ENCODE results near the gene DDX52. TPM values are rescaled to one million over a fixed set of nuclear protein-coding genes. Genes with fewer than 3 reads are reported as not detected.

The DDX52 gene
- total and polyA plus RNA-seq, 9 of the 15 experiments (the other 6 are each of a cell fraction or from before 2014, with no cell fraction given) = 19.1 to 50.5 (median 34.8) TPM

- TF ChIP-seq, protein P1, sequence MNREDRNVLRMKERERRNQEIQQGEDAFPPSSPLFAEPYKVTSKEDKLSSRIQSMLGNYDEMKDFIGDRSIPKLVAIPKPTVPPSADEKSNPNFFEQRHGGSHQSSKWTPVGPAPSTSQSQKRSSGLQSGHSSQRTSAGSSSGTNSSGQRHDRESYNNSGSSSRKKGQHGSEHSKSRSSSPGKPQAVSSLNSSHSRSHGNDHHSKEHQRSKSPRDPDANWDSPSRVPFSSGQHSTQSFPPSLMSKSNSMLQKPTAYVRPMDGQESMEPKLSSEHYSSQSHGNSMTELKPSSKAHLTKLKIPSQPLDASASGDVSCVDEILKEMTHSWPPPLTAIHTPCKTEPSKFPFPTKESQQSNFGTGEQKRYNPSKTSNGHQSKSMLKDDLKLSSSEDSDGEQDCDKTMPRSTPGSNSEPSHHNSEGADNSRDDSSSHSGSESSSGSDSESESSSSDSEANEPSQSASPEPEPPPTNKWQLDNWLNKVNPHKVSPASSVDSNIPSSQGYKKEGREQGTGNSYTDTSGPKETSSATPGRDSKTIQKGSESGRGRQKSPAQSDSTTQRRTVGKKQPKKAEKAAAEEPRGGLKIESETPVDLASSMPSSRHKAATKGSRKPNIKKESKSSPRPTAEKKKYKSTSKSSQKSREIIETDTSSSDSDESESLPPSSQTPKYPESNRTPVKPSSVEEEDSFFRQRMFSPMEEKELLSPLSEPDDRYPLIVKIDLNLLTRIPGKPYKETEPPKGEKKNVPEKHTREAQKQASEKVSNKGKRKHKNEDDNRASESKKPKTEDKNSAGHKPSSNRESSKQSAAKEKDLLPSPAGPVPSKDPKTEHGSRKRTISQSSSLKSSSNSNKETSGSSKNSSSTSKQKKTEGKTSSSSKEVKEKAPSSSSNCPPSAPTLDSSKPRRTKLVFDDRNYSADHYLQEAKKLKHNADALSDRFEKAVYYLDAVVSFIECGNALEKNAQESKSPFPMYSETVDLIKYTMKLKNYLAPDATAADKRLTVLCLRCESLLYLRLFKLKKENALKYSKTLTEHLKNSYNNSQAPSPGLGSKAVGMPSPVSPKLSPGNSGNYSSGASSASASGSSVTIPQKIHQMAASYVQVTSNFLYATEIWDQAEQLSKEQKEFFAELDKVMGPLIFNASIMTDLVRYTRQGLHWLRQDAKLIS (CRISPR knock-in tag; IDR thresholded peaks at IDR 0.05) = no peak
- TF ChIP-seq DIDO1 (tag; IDR thresholded peaks at IDR 0.05; ENCODE audit: low read depth) = no peak
- TF ChIP-seq, protein P2, sequence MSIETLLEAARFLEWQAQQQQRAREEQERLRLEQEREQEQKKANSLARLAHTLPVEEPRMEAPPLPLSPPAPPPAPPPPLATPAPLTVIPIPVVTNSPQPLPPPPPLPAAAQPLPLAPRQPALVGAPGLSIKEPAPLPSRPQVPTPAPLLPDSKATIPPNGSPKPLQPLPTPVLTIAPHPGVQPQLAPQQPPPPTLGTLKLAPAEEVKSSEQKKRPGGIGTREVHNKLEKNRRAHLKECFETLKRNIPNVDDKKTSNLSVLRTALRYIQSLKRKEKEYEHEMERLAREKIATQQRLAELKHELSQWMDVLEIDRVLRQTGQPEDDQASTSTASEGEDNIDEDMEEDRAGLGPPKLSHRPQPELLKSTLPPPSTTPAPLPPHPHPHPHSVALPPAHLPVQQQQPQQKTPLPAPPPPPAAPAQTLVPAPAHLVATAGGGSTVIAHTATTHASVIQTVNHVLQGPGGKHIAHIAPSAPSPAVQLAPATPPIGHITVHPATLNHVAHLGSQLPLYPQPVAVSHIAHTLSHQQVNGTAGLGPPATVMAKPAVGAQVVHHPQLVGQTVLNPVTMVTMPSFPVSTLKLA (conservative IDR thresholded peaks at IDR 0.05) = peak; percentile 51 to 59; a peak in 3 of 4 replicates
- TF ChIP-seq FOXJ2 (tag; IDR thresholded peaks at IDR 0.05) = 0 out of 2 replicates have a peak, but pooled peaks have one; percentile 11
- TF ChIP-seq ZNF140 (CRISPR knock-in tag; IDR thresholded peaks at IDR 0.05) = no peak
- no peak for TF ChIP-seq MYNN (IDR thresholded peaks at IDR 0.05)
- TF ChIP-seq MYNN (CRISPR knock-in tag; IDR thresholded peaks at IDR 0.05) = 0 out of 2 replicates have a peak, but pooled peaks have one; percentile 12
Observed at GRCh38 chr17:37643118-37643766, at the start of gene DDX52 (continued).

All from K562 (cell line).